Peyer's patch (tissue), 4 donors: ENCODE measurements around the gene KCNAB1. TPM values are rescaled to one million over a fixed set of nuclear protein-coding genes. Genes with fewer than 3 reads are reported as not detected.

Experiments used
- DNase-seq, 3 donors: peaks; one replicate each; pipeline ENCODE4 v3.0.0-alpha.2; 2017 to 2019
- H3K27ac ChIP-seq, 4 donors: fragments of 200-600 bp; sonication (generic); one replicate each; pipeline ENCODE4 v1.5.1; 2016 to 2019
- H3K27me3 ChIP-seq, 2 donors: fragments of 200-600 bp; sonication (generic); one replicate each; pipeline ENCODE4 v1.5.1; 2019
- H3K36me3 ChIP-seq, 3 donors: fragments of 200-600 bp; sonication (generic); one replicate each; pipeline ENCODE4 v1.5.1; 2016 to 2019
- H3K4me1 ChIP-seq, 4 donors: fragments of 200-600 bp; sonication (generic); one replicate each; pipeline ENCODE4 v1.5.1; 2016 to 2019
- H3K4me3 ChIP-seq, 4 donors: fragments of 200-600 bp; sonication (generic); 1 replicate in 3 of 4; 2 replicates in 1 of 4; pipeline ENCODE4 v1.5.1; 2016 to 2019; ENCODE audit warnings: mild to moderate bottlenecking in 1 of 4
- H3K9me3 ChIP-seq, 4 donors: fragments of 200-600 bp; sonication (generic); one replicate each; pipeline ENCODE4 v1.5.1; 2016 to 2019; ENCODE audit warnings: mild to moderate bottlenecking in 1 of 4
- POLR2A ChIP-seq, 2 donors: fragments of 450-650 bp; IDR thresholded peaks; one replicate each; pipeline ENCODE4 v1.5.1; 2017; ENCODE audit warnings: antibody characterized with exemption in 2 of 2, mild to moderate bottlenecking in 2 of 2, moderate library complexity in 2 of 2
- total RNA-seq, 4 donors: library from RNA; depleted of rRNA; stranded (reverse); fragments of >200 nt; gene quantifications; one replicate each; pipeline ENCODE4 v1.1.0, GENCODE V29; 2016
- TF ChIP-seq, protein P1 (sequence below), 6 experiments: fragments of 450-650 bp in 4 of 6; fragments of 200-600 bp in 2 of 6; sonication (generic) in 1 of 6; IDR thresholded peaks; one replicate each; pipeline ENCODE4 v1.5.1; 2017 to 2019; ENCODE audit warnings: antibody characterized with exemption in 6 of 6, mild to moderate bottlenecking in 3 of 6, moderate library complexity in 1 of 6

Gene KCNAB1
- total RNA-seq, 4 donors from 2014 or later, result 1.1 to 1.7 (median 1.6) TPM; not detected in 1

DNA sequence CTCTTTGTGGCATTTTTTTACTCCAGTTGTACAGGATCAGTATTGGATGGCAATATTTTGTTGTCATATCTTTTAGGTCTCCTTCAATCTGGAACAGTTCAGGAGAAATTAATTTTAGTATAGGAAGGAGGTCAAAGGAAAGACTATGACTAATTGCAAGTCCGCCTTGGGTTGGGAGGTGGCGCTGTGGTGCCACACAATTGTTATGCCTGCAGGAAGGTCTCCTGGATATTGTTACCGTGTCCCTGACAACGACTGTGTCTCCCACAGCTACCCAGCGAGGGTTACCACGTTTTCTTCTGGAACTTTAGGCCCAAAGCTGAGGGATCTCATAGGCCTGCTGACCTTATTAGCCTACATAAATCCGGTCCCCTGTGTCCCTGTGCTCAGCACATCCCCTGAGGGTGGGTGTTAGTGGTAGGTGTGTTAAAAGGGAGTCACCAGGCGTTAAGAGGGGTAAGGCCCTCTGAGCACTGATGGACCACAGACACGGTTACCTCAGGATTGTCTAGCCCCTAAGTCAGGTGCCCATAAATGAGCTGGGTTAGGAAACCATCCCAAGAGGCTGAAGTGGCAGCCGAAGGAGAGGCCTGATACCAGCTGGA lies 31.5 kb downstream of the KCNAB1 start:
- Histone ChIP-seq H3K4me1 (peaks cover 0 to 11% (median 0%) of the 10 kb centered on the region in 4 donors), H3K4me3 (no peak overlapping the region), H3K27me3 (no peaks in the 10 kb centered on the region), H3K36me3 (no peaks in the 10 kb centered on the region), H3K9me3 (no peaks in the 10 kb centered on the region), H3K27ac (peak overlapping the region in 1 of 4 donors; percentile 30)
- DNase-seq, result peak; percentile 40 to 81 (median 65)
- TF ChIP-seq, protein P1, sequence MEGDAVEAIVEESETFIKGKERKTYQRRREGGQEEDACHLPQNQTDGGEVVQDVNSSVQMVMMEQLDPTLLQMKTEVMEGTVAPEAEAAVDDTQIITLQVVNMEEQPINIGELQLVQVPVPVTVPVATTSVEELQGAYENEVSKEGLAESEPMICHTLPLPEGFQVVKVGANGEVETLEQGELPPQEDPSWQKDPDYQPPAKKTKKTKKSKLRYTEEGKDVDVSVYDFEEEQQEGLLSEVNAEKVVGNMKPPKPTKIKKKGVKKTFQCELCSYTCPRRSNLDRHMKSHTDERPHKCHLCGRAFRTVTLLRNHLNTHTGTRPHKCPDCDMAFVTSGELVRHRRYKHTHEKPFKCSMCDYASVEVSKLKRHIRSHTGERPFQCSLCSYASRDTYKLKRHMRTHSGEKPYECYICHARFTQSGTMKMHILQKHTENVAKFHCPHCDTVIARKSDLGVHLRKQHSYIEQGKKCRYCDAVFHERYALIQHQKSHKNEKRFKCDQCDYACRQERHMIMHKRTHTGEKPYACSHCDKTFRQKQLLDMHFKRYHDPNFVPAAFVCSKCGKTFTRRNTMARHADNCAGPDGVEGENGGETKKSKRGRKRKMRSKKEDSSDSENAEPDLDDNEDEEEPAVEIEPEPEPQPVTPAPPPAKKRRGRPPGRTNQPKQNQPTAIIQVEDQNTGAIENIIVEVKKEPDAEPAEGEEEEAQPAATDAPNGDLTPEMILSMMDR (IDR thresholded peaks at IDR 0.05), result peak; percentile 8 to 68 (median 62)
- no peak for TF ChIP-seq POLR2A (IDR thresholded peaks at IDR 0.05)

DNA sequence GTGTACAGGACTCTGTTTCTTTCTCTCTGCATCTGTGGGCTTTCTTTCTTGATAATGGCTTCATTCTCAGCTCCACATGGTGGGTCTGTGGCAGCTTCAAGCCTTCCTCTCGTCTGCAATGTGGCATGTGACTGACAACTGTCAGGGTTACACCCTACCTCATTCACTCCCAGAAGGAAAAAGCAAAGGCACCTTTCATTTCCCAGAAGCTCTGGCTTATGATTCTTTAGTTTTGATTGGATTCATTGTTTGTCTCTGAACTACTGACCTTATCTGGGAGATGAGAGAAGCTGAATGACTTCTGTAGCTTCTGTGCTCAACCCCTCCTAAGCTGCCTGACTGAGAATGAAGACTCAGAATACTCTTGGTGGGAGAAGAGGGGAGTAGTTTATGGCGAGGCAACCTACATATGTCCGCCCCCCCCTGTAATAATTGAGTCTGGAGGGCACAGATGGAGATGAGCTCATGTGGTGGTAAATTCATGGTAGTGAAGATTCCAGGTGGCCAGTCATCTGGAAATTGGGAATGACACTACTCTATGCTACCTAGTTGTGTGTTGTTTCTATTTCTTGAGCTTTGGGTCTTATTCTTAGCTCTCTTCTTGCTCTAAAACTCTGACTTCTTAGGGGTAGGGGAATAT lies 38.4 kb downstream of the KCNAB1 start:
- TF ChIP-seq, protein P1 (IDR thresholded peaks at IDR 0.05), result no peak
- no peak for TF ChIP-seq POLR2A (IDR thresholded peaks at IDR 0.05)
- H3K27me3 ChIP-seq, result no peaks in the 10 kb centered on the region
- no peak overlapping the region for H3K27ac ChIP-seq
- no peak for DNase-seq
- H3K9me3 ChIP-seq, result no peaks in the 10 kb centered on the region
- no peaks in the 10 kb centered on the region for H3K36me3 ChIP-seq
- H3K4me3 ChIP-seq, result no peak overlapping the region
- H3K4me1 ChIP-seq, result no peaks in the 10 kb centered on the region

DNA sequence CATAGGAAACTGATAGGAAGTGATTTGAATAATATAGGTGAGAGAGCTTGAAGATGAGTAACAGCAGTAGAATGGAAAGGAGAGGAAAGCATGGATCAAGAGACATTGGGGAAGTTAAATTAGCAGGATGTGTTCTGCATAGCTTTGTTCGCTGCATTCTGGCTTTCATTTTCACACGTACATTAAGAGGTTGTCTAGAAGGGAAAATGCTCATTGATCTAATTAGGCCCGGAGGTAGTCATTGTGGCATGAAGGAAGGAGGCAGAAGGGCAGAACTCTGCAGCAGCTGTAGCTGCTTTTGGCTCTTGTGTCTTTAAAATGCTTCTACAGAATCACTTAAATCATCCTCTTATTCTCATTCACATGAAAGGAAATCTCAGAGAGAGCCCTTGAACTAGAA lies 40.3 kb downstream of the KCNAB1 start:
- no peak overlapping the region for H3K4me3 ChIP-seq
- TF ChIP-seq POLR2A (IDR thresholded peaks at IDR 0.05), result no peak
- TF ChIP-seq, protein P1 (IDR thresholded peaks at IDR 0.05), result no peak
- no peaks in the 10 kb centered on the region for H3K27me3 ChIP-seq
- H3K4me1 ChIP-seq, result no peaks in the 10 kb centered on the region
- DNase-seq, result no peak
- H3K36me3 ChIP-seq, result no peaks in the 10 kb centered on the region
- no peaks in the 10 kb centered on the region for H3K9me3 ChIP-seq
- no peak overlapping the region for H3K27ac ChIP-seq

DNA sequence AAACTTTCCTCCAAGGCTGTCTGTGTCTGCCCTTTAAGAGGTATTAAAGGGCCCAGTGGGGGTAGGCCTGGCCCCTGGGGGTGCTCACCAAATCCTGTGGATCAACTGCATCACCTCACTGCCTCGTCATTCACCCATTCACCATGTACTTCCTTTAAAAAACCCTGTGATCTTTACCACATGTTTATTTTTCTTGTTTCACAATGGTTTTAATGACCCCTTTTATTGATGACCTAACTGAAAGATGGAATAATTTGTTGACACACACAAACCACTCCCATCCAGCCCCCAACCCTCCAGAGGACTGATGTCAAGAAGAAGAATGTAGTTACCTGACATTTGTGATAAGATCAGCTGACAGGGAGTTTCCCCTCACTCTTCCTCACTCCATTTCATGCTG lies 40.8 kb downstream of the KCNAB1 start:
- Histone ChIP-seq H3K27ac (no peak overlapping the region), H3K9me3 (no peaks in the 10 kb centered on the region)

DNA sequence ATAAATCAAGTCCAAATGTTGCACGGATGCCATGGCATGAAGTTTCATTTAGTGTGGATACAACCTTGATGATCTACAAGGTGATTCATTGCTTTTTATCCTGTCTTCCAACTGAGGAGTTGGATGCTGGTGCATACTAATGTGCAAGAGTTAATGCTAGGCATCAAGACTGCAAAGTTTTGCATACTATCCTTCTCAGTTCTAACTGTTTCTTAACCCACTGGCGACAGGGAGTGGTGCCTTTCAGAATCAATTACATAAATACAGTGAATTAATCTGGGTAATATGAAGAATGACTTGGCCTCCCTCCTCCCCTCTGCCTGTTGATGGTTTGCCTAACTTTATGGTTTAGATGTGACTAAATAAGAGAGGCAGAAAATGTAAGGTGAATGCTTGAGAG lies 43.5 kb downstream of the KCNAB1 start:
- H3K36me3 ChIP-seq, result no peaks in the 10 kb centered on the region
- H3K27me3 ChIP-seq, result no peaks in the 10 kb centered on the region
- no peak overlapping the region for H3K4me3 ChIP-seq
- H3K27ac ChIP-seq, result no peak overlapping the region
- no peak for DNase-seq
- H3K9me3 ChIP-seq, result no peaks in the 10 kb centered on the region
- H3K4me1 ChIP-seq, result no peaks in the 10 kb centered on the region
- TF ChIP-seq, protein P1 (IDR thresholded peaks at IDR 0.05), result no peak
- no peak for TF ChIP-seq POLR2A (IDR thresholded peaks at IDR 0.05)

More for the DNA sequence above, 40.8 kb downstream of the KCNAB1 start:
- no peak for DNase-seq
- H3K27me3 ChIP-seq, result no peaks in the 10 kb centered on the region
- H3K4me3 ChIP-seq, result no peak overlapping the region
- TF ChIP-seq POLR2A (IDR thresholded peaks at IDR 0.05), result no peak
- TF ChIP-seq, protein P1 (IDR thresholded peaks at IDR 0.05), result no peak
- H3K4me1 ChIP-seq, result no peaks in the 10 kb centered on the region
- no peaks in the 10 kb centered on the region for H3K36me3 ChIP-seq
